A549 treated with CpdA at 1 μM for 4 hours (cell line): ENCODE data around the gene TBC1D23. TPM values are rescaled to one million over a fixed set of nuclear protein-coding genes. Genes with fewer than 3 reads are reported as not detected.

Experiments used
- total RNA-seq: library from RNA; stranded (reverse); fragments of 200-300 nt; extraction: Qiagen RNA extraction; gene quantifications from 5 replicates; pipeline ENCODE4 v1.2.3, GENCODE V29; 2022; ENCODE audit warnings: low read depth

Gene TBC1D23
- 13.3 to 15.1 TPM (median 13.7 TPM) in 5 replicates for total RNA-seq

DNA sequence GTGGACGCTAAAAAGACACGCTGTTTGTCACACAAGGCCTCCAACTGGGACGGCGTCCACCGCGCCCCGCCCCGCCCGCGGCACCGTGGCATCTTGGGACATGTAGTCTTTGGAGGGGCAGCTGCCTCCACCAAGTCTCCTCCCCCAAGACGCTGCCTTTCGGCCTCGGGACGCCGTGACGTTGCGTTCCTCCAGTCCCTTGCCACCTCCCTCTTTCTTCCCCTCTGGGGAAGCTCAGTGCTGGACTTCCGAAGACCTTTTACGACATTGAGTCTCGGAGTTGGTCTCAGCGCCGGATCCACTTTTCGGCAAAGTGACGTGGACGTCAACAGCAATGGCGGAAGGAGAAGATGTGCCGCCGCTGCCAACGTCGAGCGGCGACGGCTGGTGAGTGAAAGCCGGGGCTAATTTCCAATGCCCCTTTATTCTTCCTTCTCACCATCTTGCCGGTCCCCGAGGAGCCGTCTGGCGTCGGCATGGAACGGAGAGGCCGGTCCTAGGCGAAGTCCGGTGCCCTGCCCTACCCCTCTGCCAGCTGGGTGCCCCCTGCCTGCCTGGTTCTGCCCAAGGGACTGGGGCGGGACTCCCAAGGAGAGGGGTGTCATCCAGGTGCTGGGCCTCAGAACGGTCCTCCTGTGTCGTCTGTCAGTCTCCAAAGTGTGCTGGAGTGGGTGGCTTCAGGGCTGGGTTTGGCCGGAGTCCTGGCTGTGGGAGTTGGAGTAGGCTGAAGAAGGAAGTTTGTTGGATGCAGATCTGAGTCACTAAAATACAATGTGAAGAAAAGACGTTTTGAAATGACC, at the start of gene TBC1D23:
Gene TBC1D23, plus strand, starts transcription at position 308 of the 800 bp plus-strand sequence. Its CDS starts 27 bp downstream, at position 335.

GRCh38 chr3:100334488-100335351, 73.9 kb downstream of the TBC1D23 start, which contains the start of gene NIT2:
Gene NIT2, plus strand, starts transcription at chr3:100334757. Its CDS starts 35 bp downstream, at chr3:100334792.

Other genes starting within 250 kb of the TBC1D23 start
- gene FILIP1L, start 146.5 kb upstream of the TBC1D23 start, total RNA-seq, result 0.06 to 0.45 TPM (median 0.07 TPM) in 5 replicates
- gene NIT2, start 73.8 kb downstream of the TBC1D23 start, total RNA-seq, result 64.4 to 91.8 TPM (median 87.7 TPM) in 5 replicates
- 49.1 to 61.2 TPM (median 50.6 TPM) in 5 replicates for gene TOMM70, start 140.1 kb downstream of the TBC1D23 start, total RNA-seq
- gene LNP1, start 140.5 kb downstream of the TBC1D23 start, total RNA-seq, result 0.79 to 1.1 TPM (median 0.85 TPM) in 5 replicates
- gene TMEM45A, start 231.6 kb downstream of the TBC1D23 start, total RNA-seq, result 2.1 to 3.8 TPM (median 2.9 TPM) in 5 replicates